AG04449 (cell line): ENCODE results near the gene ENSA.
"Not testable (repeated sequence)": the region's sequence is repeated elsewhere in the genome, so short reads cannot be mapped to it uniquely, and the experiment has no call there.

Experiments used
- CTCF ChIA-PET: fragments of 350-600 bp; formaldehyde crosslinking; extraction: SDS; loops from one replicate; lab custom pipeline; 2021; ENCODE audit warnings: antibody characterized with exemption; lab: Yijun Ruan, JAX
- POLR2A ChIA-PET: fragments of 400-600, 350-600 bp; formaldehyde crosslinking; extraction: SDS; loops from one replicate; lab custom pipeline; 2020; ENCODE audit warnings: antibody characterized with exemption, inconsistent platforms; lab: Yijun Ruan, JAX
- DNase-seq: peaks from one replicate; pipeline ENCODE4 v3.0.0-alpha.2; 2010; ENCODE audit warnings: low read depth, low spot score
- H3K4me3 ChIP-seq: 2 replicates; pipeline ENCODE4 v1.5.1; 2011; ENCODE audit warnings: low read depth, mild to moderate bottlenecking, control low read depth, low read length
- TF ChIP-seq, protein P1 (sequence below): IDR thresholded peaks from one replicate; pipeline ENCODE4 v1.5.1; 2011; ENCODE audit warnings: mild to moderate bottlenecking, moderate library complexity, low read length, control low read depth, inconsistent platforms; ENCODE audit not compliant: insufficient read depth; ENCODE audit errors: missing control alignments

The ENSA gene

DNA sequence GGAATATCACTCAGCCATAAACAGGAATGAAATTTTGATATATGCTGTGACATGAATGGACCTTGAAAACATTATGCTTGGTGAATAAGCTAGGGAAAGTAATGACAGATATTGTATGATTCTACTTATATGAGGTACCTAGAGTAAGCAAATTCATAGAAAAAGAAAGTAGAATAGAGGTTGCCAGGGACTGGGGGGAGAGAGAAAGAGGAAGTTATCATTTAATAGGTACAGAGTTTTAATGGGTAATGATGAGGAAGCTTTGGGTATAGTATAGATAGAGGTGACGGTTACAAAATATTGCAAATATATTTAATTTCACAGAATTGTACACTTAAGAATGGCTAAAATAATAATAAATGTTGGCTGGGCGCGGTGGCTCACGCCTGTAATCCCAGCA is 31.2 kb upstream of the ENSA start:
- TF ChIP-seq, protein P1, sequence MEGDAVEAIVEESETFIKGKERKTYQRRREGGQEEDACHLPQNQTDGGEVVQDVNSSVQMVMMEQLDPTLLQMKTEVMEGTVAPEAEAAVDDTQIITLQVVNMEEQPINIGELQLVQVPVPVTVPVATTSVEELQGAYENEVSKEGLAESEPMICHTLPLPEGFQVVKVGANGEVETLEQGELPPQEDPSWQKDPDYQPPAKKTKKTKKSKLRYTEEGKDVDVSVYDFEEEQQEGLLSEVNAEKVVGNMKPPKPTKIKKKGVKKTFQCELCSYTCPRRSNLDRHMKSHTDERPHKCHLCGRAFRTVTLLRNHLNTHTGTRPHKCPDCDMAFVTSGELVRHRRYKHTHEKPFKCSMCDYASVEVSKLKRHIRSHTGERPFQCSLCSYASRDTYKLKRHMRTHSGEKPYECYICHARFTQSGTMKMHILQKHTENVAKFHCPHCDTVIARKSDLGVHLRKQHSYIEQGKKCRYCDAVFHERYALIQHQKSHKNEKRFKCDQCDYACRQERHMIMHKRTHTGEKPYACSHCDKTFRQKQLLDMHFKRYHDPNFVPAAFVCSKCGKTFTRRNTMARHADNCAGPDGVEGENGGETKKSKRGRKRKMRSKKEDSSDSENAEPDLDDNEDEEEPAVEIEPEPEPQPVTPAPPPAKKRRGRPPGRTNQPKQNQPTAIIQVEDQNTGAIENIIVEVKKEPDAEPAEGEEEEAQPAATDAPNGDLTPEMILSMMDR: no peak
- POLR2A ChIA-PET: no interaction called here

DNA sequence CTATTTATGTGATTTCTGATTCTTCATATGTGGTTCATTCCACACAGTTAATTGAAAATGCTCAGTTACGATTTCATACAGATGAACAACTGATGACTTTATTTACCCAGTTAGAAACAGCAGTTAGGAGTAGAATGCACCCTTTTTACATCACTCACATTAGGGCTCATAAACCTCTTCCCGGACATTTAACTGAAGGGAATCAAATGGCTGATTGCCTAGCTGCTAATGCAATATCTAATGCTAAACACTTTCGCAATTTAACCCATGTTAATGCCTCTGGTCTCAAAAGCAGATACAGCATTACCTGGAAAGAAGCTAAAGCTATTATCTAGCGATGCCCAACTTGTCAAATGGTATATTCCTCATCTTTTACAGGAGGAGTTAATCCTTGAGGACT is 27.7 kb upstream of the ENSA start:
- CTCF ChIA-PET: interaction anchor here (1.3 to 1.5 kb wide), 2 partner anchors 11 to 37 kb away, joined by 3 read pairs; no protein-coding TSS in a partner anchor
- POLR2A ChIA-PET, DNase-seq, H3K4me3 ChIP-seq: not testable (repeated sequence)

More for the DNA sequence above, 31.2 kb upstream of the ENSA start:
- DNase-seq: no peak
- CTCF ChIA-PET: interaction anchor here (1.0 kb wide), 1 partner anchor 152 kb away, joined by 3 read pairs; no protein-coding TSS in a partner anchor
- no peak overlapping the region for H3K4me3 ChIP-seq

GRCh38 chr1:150654635-150655034 is 25.2 kb upstream of the ENSA start:
- CTCF ChIA-PET: interaction anchor here (1.5 kb wide), 1 partner anchor 9 kb away, joined by 3 read pairs; no protein-coding TSS in a partner anchor
- POLR2A ChIA-PET, DNase-seq: not testable (repeated sequence)

DNA sequence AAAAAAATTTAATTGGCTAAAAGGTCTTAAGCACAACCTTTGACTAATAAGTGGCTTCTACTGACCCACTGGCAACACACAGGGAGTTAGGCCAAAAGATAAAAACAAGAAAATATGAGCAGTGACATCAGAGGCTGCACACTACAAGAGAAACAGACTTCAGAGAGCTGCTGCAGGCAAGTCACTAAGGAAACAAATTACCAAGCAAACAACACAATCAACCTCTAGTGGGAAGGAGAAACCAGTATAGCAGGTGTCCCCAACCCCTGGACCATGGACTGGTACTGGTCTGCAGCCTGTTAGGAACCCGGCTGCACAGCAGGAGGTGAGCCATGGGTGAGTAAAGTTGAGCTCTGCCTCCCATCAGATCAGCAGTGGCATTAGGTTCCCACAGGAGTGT is 20.8 kb upstream of the ENSA start:
- TF ChIP-seq, protein P1: no peak
- POLR2A ChIA-PET: no interaction called here
- H3K4me3 ChIP-seq: no peak overlapping the region
- DNase-seq: no peak
- CTCF ChIA-PET: interaction anchor here (1.6 kb wide), 1 partner anchor 12 kb away, joined by 4 read pairs; no protein-coding TSS in a partner anchor

More at GRCh38 chr1:150654635-150655034, 25.2 kb upstream of the ENSA start:
- not testable (repeated sequence) for H3K4me3 ChIP-seq

DNA sequence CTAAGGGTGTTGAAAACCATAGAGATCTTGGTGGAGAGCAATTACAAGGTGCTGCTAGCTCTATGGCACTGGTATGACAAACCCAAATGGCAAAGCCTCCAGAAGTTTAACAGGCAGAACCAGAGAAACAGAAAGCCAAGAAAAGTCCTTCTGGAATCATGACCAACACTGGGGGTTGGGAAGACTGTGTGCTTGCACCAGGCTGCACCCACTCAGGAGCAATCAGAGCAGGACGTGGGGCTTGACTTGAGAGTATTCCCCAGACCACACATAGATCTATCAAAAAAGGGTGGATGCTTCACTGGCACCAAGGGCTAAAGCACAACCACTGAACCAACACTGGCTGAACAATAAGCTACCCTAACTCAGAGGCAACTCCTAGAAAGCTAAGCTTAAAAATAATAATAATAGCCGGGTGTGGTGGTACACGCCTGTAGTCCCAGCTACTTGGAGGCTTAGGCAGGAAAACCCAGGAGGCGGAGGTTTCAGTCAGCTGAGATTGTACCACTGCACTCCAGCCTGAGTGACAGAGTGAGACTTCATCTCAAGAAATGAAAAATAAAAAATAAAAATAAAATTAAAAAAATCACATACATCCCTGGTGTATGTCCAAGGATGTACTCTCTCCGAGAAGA is 20.1 kb upstream of the ENSA start:
- CTCF ChIA-PET: interaction anchor here (1.2 to 1.6 kb wide), 3 partner anchors 12 to 164 kb away, joined by 3 to 4 read pairs (median 4); no protein-coding TSS in a partner anchor
- TF ChIP-seq, protein P1: no peak
- no peak for DNase-seq
- POLR2A ChIA-PET: no interaction called here
- no peak overlapping the region for H3K4me3 ChIP-seq

- ChIA-PET POLR2A (no interaction called here), CTCF (no interaction called here)
- no peak overlapping the region for H3K4me3 ChIP-seq
- TF ChIP-seq, protein P1: no peak
- no peak for DNase-seq
These were observed 12.9 kb upstream of the ENSA start for GRCh38 chr1:150642296-150642695.

DNA sequence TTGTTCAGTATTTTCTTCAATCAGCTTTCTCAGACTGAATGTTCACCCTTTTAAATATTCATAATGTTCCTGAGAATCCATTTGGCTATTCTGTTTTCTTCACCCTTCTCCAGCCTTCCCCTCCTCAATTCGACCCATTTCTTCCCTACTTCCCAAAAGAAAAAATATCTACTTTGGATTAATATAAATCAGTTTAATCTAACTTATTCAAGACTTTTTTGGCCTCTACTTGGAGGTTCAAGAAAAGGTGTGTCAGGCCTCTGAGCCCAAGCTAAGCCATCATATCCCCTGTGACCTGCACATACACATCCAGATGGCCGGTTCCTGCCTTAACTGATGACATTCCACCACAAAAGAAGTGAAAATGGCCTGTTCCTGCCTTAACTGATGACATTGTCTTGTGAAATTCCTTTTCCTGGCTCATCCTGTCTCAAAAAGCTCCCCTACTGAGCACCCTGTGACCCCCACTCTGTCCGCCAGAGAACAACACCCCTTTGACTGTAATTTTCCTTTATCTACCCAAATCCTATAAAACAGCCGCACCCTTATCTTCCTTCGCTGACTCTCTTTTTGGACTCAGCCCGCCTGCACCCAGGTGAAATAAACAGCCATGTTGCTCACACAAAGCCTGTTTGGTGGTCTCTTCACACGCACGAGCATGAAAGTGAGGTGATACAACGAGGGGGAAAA is 11.9 kb upstream of the ENSA start:
- CTCF ChIA-PET: interaction anchor here (0.6 kb wide), 1 partner anchor 10 kb away, joined by 4 read pairs; no protein-coding TSS in a partner anchor
- H3K4me3 ChIP-seq, DNase-seq, POLR2A ChIA-PET: not testable (repeated sequence)

- POLR2A ChIA-PET, H3K4me3 ChIP-seq, DNase-seq: not testable (repeated sequence)
- CTCF ChIA-PET: interaction anchor here (1.1 to 1.4 kb wide), 2 partner anchors 11 to 174 kb away, joined by 3 to 4 read pairs; no protein-coding TSS in a partner anchor
These were observed 9.0 kb upstream of the ENSA start for GRCh38 chr1:150638430-150638829.

DNA sequence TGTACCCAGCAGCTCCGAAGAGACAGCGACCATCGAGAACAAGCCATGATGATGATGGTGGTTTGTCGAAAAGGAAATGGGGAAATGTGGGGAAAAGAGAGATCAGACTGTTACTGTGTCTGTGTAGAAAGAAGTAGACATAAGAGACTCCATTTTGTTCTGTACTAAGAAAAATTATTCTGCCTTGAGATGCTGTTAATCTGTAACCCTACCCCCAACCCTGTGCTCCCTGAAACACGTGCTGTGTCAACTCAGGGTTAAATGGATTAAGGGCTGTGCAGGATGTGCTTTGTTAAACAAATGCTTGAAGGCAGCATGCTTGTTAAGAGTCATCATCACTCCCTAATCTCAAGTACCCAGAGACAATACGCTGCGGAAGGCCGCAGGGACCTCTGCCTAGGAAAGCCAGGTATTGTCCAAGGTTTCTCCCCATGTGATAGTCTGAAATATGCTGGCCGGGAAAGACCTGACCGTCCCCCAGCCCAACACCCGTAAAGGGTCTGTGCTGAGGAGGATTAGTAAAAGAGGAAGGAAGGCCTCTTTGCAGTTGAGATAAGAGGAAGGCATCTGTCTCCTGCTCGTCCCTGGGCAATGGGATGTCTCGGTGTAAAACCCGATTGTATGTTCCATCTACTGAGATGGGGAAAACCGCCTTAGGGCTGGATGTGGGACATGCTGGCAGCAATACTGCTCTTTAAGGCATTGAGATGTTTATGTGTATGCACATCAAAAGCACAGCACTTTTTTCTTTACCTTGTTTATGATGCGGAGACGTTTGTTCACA is 5.6 kb upstream of the ENSA start:
- CTCF ChIA-PET, H3K4me3 ChIP-seq, DNase-seq, POLR2A ChIA-PET: not testable (repeated sequence)
